ENCODE data around the gene PITPNC1. TPM values are rescaled to one million over a fixed set of nuclear protein-coding genes. Genes with fewer than 3 reads are reported as not detected.
A peak's percentile ranks its signal among the peaks of the same experiment; 100 is the strongest.

The PITPNC1 gene
- total RNA-seq, 1 experiment from 2014 or later, result 40.1 TPM

DNA sequence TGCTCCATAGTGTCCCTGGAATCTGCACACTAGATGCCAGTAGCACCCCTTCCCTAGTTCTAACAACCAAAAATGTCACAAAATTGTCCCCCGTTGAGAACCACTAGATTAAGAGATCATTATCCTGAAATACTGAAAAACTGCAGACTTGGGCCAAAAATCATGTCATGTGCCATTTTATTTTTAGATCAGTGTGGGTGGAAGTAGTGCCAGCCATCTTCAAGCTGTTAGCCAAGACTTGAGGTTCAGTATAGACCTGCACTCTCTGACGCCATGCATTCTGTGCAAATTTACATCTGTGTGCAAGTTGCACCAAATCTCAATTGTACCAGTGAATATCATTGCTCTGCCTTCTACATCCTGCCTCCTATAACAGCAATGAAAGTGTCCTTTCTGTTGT lies 309.2 kb downstream of the PITPNC1 start:
- intact Hi-C loops (cut with micrococcal nuclease), result loop anchor here (5.0 kb wide), 1 partner anchor 209 kb away; no protein-coding TSS in a partner anchor
- no TSS peak for BruUV-seq (replicated peaks)

DNA sequence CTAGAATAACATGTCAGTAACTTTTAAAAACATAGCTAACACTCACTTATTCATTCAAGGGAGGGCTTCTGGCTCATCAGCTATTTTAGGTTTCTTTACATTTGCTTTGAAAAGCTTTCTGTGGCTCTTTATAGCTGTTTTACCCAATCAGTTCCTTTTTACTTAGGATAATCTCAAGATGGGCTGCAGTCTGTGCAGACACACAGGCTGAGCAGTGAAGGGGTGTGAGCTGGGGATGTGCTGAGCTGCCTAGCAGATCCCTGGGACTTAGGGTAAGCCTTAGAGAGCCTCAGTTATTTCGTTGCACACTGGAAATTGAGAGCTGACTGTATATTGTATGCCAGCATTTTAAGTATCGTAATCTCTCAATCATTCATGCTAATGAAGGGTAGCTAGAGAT lies 310.4 kb downstream of the PITPNC1 start:
- Mint-ChIP-seq H3K27me3 (ENCODE audit: insufficient read depth, unreplicated experiment) (no peaks in the 10 kb centered on the region), H3K4me3 (ENCODE audit: unreplicated experiment) (no peak overlapping the region), H3K27ac (ENCODE audit: low read depth, unreplicated experiment) (no peak overlapping the region), H3K4me1 (ENCODE audit: insufficient read depth, unreplicated experiment) (no peaks in the 10 kb centered on the region), H3K9me3 (ENCODE audit: unreplicated experiment) (no peaks in the 10 kb centered on the region), H3K36me3 (ENCODE audit: insufficient read depth, unreplicated experiment) (no peaks in the 10 kb centered on the region)
- intact Hi-C loops (cut with micrococcal nuclease), result loop anchor here (5.0 kb wide), 1 partner anchor 210 kb away; no protein-coding TSS in a partner anchor
- DNase-seq (ENCODE audit: unreplicated experiment), result no peak
- no TSS peak for BruUV-seq (replicated peaks)
- POLR2A ChIA-PET, result interaction anchor here (1.2 kb wide), 1 partner anchor 309 kb away, joined by 5 read pairs; no protein-coding TSS in a partner anchor
- TF ChIP-seq, protein P1, sequence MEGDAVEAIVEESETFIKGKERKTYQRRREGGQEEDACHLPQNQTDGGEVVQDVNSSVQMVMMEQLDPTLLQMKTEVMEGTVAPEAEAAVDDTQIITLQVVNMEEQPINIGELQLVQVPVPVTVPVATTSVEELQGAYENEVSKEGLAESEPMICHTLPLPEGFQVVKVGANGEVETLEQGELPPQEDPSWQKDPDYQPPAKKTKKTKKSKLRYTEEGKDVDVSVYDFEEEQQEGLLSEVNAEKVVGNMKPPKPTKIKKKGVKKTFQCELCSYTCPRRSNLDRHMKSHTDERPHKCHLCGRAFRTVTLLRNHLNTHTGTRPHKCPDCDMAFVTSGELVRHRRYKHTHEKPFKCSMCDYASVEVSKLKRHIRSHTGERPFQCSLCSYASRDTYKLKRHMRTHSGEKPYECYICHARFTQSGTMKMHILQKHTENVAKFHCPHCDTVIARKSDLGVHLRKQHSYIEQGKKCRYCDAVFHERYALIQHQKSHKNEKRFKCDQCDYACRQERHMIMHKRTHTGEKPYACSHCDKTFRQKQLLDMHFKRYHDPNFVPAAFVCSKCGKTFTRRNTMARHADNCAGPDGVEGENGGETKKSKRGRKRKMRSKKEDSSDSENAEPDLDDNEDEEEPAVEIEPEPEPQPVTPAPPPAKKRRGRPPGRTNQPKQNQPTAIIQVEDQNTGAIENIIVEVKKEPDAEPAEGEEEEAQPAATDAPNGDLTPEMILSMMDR (IDR thresholded peaks at IDR 0.05; ENCODE audit: unreplicated experiment), result no peak
- CTCF ChIA-PET, result interaction anchor here (0.5 to 4.9 kb wide), 8 partner anchors 84 to 1444 kb away, joined by 3 to 71 read pairs (median 4); no protein-coding TSS in a partner anchor

More for the DNA sequence above, 309.2 kb downstream of the PITPNC1 start:
- DNase-seq (ENCODE audit: unreplicated experiment), result no peak
- TF ChIP-seq, protein P1 (IDR thresholded peaks at IDR 0.05; ENCODE audit: unreplicated experiment), result no peak
- H3K27ac Mint-ChIP-seq (ENCODE audit: low read depth, unreplicated experiment), result no peak overlapping the region
- no peaks in the 10 kb centered on the region for H3K27me3 Mint-ChIP-seq (ENCODE audit: insufficient read depth, unreplicated experiment)
- POLR2A ChIA-PET, result interaction anchor here (0.6 to 1.6 kb wide), 3 partner anchors 16 to 211 kb away, joined by 3 to 4 read pairs (median 4); partner anchors contain the start of gene NOL11
- no peaks in the 10 kb centered on the region for H3K4me1 Mint-ChIP-seq (ENCODE audit: insufficient read depth, unreplicated experiment)
- H3K9me3 Mint-ChIP-seq (ENCODE audit: unreplicated experiment), result no peaks in the 10 kb centered on the region
- CTCF ChIA-PET, result interaction anchor here (0.9 to 4.9 kb wide), 2 partner anchors 210 to 313 kb away, joined by 3 to 71 read pairs; no protein-coding TSS in a partner anchor
- H3K36me3 Mint-ChIP-seq (ENCODE audit: insufficient read depth, unreplicated experiment), result no peaks in the 10 kb centered on the region
- no peak overlapping the region for H3K4me3 Mint-ChIP-seq (ENCODE audit: unreplicated experiment)

DNA sequence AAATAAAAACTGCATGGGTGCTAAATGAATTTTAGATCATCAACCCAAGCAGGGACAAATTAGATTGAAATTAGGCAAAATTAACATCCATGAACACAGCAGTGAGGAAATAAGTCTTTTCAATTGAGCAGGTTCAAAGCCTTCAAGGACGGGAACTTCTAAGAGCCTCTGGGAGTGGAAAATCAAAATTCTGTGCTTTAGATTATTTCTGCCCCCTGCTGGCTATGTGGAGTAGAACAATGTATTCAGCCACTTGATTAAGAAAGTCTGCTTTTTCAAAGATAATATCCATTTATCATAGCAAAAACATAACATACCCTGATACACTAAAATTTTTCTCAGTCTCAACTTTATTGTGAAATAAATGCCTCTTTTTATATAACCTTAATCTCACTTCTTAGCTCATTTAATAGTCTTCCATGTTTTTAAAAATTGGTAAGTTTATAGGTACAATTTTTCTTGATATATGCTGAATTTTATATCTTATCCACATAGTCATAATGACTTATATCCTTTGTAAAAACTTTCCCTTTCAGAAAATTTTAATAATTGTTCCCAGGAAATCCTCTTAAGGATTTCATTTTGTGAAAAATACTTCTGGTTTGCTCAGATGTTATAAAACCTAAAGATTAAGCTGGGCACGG lies 312.6 kb downstream of the PITPNC1 start:
- POLR2A ChIA-PET, result interaction anchor here (0.8 to 1.7 kb wide), 4 partner anchors 29 to 315 kb away, joined by 3 to 4 read pairs (median 3); no protein-coding TSS in a partner anchor
- TF ChIP-seq, protein P1 (IDR thresholded peaks at IDR 0.05; ENCODE audit: unreplicated experiment), result peak; percentile 69
- intact Hi-C loops (cut with micrococcal nuclease), result loop anchor here (1.0 to 5.0 kb wide), 3 partner anchors 212 to 315 kb away; no protein-coding TSS in a partner anchor

DNA sequence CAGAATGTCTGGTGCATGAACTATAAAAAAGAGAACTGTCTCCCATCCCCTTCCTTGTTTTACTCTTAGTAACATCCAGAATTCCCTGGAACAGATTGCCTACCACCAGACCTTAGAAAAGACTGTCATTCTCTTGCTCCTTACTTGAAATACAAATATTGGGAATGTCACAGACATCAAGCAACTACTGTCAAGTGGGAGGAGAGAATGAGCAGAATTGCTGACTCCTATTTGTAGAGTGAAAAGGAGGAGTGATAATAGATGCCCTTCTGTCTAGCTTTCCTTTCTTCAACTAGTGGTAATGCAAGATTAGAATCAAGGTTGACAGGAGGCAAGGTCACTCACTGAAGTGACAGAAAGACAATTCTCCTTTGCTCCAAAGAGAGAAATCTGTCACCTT lies 316.7 kb downstream of the PITPNC1 start:
- no peaks in the 10 kb centered on the region for H3K9me3 Mint-ChIP-seq (ENCODE audit: unreplicated experiment)
- ChIA-PET CTCF (interaction anchor here (0.5 to 5.3 kb wide), 4 partner anchors 35 to 318 kb away, joined by 3 to 34 read pairs (median 4); no protein-coding TSS in a partner anchor), POLR2A (no interaction called here)
- BruUV-seq (replicated peaks), result no TSS peak
- H3K4me1 Mint-ChIP-seq (ENCODE audit: insufficient read depth, unreplicated experiment), result no peaks in the 10 kb centered on the region
- no peaks in the 10 kb centered on the region for H3K27me3 Mint-ChIP-seq (ENCODE audit: insufficient read depth, unreplicated experiment)
- no peak overlapping the region for H3K4me3 Mint-ChIP-seq (ENCODE audit: unreplicated experiment)
- H3K27ac Mint-ChIP-seq (ENCODE audit: low read depth, unreplicated experiment), result no peak overlapping the region
- no peak for DNase-seq (ENCODE audit: unreplicated experiment)
- no peaks in the 10 kb centered on the region for H3K36me3 Mint-ChIP-seq (ENCODE audit: insufficient read depth, unreplicated experiment)
- intact Hi-C loops (cut with micrococcal nuclease), result no loop called here
- TF ChIP-seq, protein P1 (IDR thresholded peaks at IDR 0.05; ENCODE audit: unreplicated experiment), result no peak

More for the DNA sequence above, 312.6 kb downstream of the PITPNC1 start:
- Mint-ChIP-seq H3K4me1 (ENCODE audit: insufficient read depth, unreplicated experiment) (no peaks in the 10 kb centered on the region), H3K27ac (ENCODE audit: low read depth, unreplicated experiment) (no peak overlapping the region), H3K36me3 (ENCODE audit: insufficient read depth, unreplicated experiment) (no peaks in the 10 kb centered on the region), H3K27me3 (ENCODE audit: insufficient read depth, unreplicated experiment) (no peaks in the 10 kb centered on the region), H3K4me3 (ENCODE audit: unreplicated experiment) (no peak overlapping the region), H3K9me3 (ENCODE audit: unreplicated experiment) (no peaks in the 10 kb centered on the region)
- CTCF ChIA-PET, result interaction anchor here (0.6 to 4.9 kb wide), 16 partner anchors 9 to 1689 kb away, joined by 3 to 71 read pairs (median 4); no protein-coding TSS in a partner anchor
- no TSS peak for BruUV-seq (replicated peaks)
- DNase-seq (ENCODE audit: unreplicated experiment), result peak; percentile 68

All from MCF 10A (cell line).